GM12873 (cell line): ENCODE measurements around the gene SLC4A3.

Experiments used
- TF ChIP-seq, protein P1 (sequence below): IDR thresholded peaks from 2 replicates; pipeline ENCODE4 v1.5.1; 2012; ENCODE audit warnings: low read depth, mild to moderate bottlenecking, moderate library complexity, low read length, control low read depth; ENCODE audit not compliant: insufficient read depth; ENCODE audit errors: missing control alignments

The SLC4A3 gene

DNA sequence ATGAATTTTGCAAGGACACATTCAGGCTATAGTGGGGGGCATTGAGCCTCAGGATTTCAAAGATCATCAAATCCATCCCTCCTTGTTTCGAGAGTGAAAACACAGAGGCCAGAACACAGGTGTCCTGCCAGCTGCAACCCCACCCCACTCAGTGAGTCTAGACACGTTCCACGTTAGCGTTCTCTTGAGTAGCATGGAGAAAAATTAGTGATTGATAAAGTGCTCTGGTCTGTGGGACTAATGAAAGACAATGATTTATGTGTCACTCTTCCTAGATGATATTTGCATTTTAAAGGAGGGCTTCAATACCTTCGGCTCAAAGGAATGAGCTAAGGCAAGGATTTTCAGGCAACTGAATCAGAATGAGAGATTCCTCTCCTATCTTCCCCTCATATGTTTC, 43.8 kb downstream of the SLC4A3 start:
- TF ChIP-seq, protein P1, sequence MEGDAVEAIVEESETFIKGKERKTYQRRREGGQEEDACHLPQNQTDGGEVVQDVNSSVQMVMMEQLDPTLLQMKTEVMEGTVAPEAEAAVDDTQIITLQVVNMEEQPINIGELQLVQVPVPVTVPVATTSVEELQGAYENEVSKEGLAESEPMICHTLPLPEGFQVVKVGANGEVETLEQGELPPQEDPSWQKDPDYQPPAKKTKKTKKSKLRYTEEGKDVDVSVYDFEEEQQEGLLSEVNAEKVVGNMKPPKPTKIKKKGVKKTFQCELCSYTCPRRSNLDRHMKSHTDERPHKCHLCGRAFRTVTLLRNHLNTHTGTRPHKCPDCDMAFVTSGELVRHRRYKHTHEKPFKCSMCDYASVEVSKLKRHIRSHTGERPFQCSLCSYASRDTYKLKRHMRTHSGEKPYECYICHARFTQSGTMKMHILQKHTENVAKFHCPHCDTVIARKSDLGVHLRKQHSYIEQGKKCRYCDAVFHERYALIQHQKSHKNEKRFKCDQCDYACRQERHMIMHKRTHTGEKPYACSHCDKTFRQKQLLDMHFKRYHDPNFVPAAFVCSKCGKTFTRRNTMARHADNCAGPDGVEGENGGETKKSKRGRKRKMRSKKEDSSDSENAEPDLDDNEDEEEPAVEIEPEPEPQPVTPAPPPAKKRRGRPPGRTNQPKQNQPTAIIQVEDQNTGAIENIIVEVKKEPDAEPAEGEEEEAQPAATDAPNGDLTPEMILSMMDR = no peak

DNA sequence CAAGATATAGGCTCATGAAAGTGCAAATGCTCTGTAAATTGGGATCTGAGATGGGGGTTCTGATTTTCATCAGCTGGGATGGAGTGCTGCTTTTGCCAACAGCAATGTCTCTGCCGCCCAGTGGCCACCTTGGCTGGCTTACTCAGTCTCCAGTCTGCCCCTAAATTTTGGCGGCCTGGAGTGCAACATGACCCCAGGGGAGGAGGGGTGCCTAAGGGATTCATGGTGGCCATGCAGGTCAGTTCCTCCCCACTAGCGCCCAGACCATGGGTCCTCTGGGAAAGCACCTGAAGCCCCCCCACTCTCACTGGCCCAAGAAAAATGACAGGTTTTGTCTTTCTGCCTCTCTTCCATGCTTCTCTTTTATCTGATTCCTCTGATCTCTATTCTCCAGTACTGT, 45.0 kb downstream of the SLC4A3 start:
- TF ChIP-seq, protein P1 = no peak

DNA sequence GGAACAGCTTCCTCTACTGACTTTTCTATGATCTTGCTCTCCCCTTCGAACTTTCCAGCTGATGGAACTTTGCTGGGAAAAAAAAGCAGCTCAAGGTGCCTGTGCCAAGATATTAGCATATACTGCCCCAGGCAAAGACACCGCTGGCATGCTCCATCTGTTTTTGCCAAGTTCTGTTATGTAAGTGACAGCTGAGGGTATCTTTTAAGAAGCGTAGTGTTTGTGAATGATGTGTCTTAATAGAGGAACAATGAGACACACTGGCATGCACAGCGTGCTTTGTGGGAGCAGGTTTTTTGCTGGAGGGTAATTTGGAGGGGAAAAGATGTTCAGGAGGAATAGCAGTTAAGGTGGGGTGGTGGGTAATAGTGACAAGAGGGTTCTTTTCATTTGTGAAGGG, 47.8 kb downstream of the SLC4A3 start:
- TF ChIP-seq, protein P1 = no peak

DNA sequence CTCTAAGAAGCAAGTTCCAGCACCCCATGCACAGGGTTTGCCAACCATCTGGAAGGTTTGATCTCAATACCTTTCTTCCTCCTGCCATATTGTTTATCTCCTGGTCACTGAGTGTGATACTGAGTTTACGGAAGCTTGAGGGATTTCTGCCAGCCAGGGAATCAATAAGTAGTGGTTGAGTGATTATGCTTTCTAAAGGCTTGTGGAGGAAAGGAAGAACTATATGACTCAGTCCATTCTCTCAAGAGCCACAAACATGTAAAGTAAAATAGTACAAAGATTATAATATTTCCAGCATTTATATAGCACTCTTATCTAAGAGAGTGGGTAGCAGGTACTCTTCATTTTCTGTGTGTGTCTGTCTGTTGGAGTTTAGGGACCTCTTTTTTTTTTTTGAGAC, 49.2 kb downstream of the SLC4A3 start:
- TF ChIP-seq, protein P1 = no peak

GRCh38 chr2:219679041-219679440, 51.6 kb downstream of the SLC4A3 start:
- TF ChIP-seq, protein P1 = no peak

GRCh38 chr2:219679571-219679970, 52.1 kb downstream of the SLC4A3 start:
- TF ChIP-seq, protein P1 = no peak

DNA sequence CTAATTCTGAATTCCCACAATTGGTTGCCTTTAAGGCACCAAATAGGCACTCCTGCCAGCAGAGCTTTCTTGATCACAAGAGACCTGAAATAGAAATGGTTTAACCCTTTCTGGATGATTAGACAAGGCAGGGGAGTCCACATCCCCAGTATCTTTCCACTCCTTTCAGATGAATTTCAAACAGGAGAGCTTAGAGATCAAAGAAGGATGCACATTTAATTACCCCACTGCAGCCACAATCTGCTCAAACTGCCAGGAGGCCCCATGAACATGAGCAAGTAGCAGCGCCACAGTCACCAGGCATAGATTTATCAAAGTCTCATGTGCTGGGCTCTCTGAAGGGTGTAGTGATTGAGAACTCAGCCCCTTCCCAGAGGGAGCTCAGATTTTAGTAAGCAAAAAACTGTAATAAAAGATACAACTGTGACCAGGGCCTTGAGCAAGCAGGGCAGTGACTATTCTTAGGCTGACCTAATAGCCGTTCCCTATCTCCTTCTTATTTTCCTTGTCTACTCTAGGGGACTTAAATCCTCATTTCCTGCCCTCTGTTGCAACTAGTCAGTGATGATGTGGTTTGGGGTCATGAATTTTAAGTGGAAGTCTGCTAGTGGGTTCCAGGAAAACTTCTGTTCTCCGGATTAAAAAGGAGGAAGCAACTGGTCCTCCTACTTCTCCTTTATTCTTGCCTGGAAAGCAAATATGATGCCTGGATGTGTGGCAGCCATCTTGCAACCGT, 53.7 kb downstream of the SLC4A3 start:
- TF ChIP-seq, protein P1 = no peak
